GF-D8 (cell line): ENCODE measurements around the gene SPC25.

ENCODE experiments used
- DNase-seq: peaks from one replicate; lab custom pipeline; 2025; lab: John Stamatoyannopoulos, UW

SPC25 gene

GRCh38 chr2:168841445-168841844 is 48.8 kb downstream of the SPC25 start:
- DNase-seq: no peak

DNA sequence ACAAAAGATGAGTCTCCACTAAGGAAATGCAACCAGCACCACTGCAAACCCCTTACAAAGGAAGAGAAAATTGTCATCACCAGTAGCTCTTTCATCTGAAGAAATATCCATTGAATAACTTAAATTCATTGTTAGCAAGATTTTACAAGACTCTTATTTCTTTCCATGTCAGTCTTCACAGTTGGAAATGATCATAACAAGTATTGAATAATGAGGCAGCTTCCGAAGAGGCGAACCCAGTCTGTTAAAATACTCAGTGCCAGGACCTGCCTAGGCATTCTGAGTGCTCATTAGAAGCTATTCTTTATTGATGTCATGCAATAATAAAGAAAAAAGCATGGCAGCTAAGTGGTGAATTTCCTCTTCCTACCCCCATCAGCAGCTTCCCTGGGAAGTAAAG is 54.3 kb downstream of the SPC25 start:
- no peak for DNase-seq

DNA sequence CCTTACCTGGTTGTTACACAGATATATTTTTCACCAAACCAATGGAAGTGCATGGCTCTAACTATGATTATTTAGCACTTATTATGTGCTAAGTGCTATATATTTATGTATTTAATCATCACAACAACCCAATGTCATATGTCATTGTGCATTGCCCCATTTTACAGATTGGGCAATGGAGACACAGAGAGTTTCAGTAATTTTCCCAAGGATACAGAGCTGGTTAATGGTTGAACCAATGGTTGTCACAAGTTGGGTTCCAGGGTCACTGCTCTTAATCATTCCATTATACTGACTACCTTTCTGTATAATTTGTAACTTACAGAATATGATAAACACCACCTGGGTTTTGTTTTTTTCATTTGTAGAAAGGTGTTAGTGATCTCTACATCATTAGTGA is 58.6 kb downstream of the SPC25 start:
- DNase-seq: no peak

DNA sequence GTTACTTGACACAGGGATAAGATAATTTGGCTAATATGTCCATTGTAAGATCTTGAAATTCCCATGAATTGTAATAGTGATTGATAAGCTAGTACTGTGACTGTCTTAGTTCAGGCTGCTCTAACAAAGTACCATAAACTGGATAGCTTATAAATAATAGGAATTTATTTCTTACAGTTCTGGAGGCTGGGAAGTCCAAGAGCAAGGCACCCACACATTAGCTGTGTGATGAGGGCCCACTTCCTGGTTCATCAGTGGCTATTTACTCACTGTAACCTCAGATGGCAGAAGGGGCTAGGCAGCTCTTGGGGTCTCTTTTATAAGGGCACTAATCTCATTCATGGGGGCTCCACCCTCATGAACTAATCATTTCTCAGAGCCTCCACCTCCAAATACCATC is 59.3 kb downstream of the SPC25 start:
- DNase-seq: no peak

DNA sequence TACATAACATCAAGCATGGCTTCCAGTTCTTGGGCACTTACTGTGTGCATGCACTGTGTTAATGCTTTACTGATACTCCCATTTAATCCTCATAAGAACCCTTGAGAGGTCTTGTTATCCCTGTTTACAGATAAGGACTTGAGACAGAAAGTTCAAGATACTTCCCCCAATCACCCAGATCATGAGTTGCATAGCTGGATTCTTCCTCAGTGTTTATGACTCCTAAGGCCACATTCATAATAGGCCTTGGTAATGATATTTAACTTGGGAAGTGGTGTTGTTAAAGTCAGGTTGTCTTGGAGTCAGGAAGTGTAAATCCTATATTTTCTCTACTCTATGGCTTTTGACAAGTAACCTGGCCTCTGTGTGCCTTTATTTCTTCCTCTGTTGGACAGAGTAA is 65.1 kb downstream of the SPC25 start:
- DNase-seq: no peak

DNA sequence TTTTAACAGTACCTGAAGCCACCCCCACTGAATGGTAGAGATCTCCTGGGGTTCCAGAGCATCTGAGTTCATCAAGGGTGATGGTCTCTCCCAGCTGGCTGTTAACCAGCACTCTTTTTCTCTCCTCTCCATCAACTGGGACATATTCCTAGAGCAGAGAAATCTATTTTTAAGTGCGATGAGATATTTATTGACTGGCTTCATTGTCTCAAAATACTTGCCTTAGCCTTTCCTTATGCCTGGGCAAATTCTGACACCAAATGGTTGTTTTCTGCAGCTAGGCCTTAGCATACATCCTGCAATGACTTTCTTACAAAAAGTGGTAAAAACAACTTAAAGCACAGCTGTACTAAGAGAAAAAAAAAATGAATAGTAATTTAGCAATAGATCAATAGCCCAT is 68.2 kb downstream of the SPC25 start:
- DNase-seq: no peak

- no peak for DNase-seq
Measured at GRCh38 chr2:168821577-168821976, 68.7 kb downstream of the SPC25 start.
